Sigmoid colon (tissue), 4 donors: ENCODE data around the gene APOD.

Source experiments
- EP300 ChIP-seq, 4 donors: sonication (generic); formaldehyde crosslinking; IDR thresholded peaks; one replicate each; pipeline ENCODE4 v1.6.1; 2017; ENCODE audit warnings: antibody characterized with exemption in 4 of 4
- POLR2A ChIP-seq, 2 donors: fragments of 450-650 bp; IDR thresholded peaks; one replicate each; pipeline ENCODE4 v1.6.1; 2016; ENCODE audit warnings: antibody characterized with exemption in 2 of 2, mild to moderate bottlenecking in 2 of 2, moderate library complexity in 2 of 2
- POLR2AphosphoS5 ChIP-seq, 4 donors: sonication (generic); formaldehyde crosslinking; IDR thresholded peaks; one replicate each; pipeline ENCODE4 v1.6.1; 2017; ENCODE audit warnings: antibody characterized with exemption in 4 of 4
- TF ChIP-seq, protein P1 (sequence below), 4 experiments: fragments of 450-650 bp in 3 of 4; fragments of 200-600 bp in 1 of 4; IDR thresholded peaks; one replicate each; pipeline ENCODE4 v1.5.1; 2016 to 2019; ENCODE audit warnings: antibody characterized with exemption in 4 of 4, mild to moderate bottlenecking in 3 of 4, moderate library complexity in 2 of 4

- TF ChIP-seq, protein P1, sequence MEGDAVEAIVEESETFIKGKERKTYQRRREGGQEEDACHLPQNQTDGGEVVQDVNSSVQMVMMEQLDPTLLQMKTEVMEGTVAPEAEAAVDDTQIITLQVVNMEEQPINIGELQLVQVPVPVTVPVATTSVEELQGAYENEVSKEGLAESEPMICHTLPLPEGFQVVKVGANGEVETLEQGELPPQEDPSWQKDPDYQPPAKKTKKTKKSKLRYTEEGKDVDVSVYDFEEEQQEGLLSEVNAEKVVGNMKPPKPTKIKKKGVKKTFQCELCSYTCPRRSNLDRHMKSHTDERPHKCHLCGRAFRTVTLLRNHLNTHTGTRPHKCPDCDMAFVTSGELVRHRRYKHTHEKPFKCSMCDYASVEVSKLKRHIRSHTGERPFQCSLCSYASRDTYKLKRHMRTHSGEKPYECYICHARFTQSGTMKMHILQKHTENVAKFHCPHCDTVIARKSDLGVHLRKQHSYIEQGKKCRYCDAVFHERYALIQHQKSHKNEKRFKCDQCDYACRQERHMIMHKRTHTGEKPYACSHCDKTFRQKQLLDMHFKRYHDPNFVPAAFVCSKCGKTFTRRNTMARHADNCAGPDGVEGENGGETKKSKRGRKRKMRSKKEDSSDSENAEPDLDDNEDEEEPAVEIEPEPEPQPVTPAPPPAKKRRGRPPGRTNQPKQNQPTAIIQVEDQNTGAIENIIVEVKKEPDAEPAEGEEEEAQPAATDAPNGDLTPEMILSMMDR (IDR thresholded peaks at IDR 0.05) = no peak
- no peak for TF ChIP-seq POLR2AphosphoS5 (IDR thresholded peaks at IDR 0.05)
- no peak for TF ChIP-seq POLR2A (IDR thresholded peaks at IDR 0.05)
- TF ChIP-seq EP300 (IDR thresholded peaks at IDR 0.05) = no peak
Measured at GRCh38 chr3:195524171-195524896, 59.4 kb downstream of the APOD start.
